Colonic mucosa (tissue), 4 donors: ENCODE measurements around the gene SGTA. TPM values are rescaled to one million over a fixed set of nuclear protein-coding genes. Genes with fewer than 3 reads are reported as not detected.

Experiments used
- DNase-seq: peaks from one replicate; pipeline ENCODE4 v3.0.0-alpha.2; 2020
- H3K27ac ChIP-seq: fragments of 200-600 bp; one replicate; pipeline ENCODE4 v1.8.0; 2021
- H3K27me3 ChIP-seq: fragments of 200-600 bp; one replicate; pipeline ENCODE4 v1.8.0; 2021
- H3K36me3 ChIP-seq: fragments of 200-600 bp; one replicate; pipeline ENCODE4 v1.8.0; 2021
- H3K4me1 ChIP-seq: fragments of 200-600 bp; one replicate; pipeline ENCODE4 v1.8.0; 2021; ENCODE audit warnings: mild to moderate bottlenecking
- H3K4me3 ChIP-seq: fragments of 200-600 bp; one replicate; pipeline ENCODE4 v1.8.0; 2021
- H3K9ac ChIP-seq, 2 donors: one replicate each; pipeline ENCODE4 v1.7.0; 2013; ENCODE audit warnings: control low read depth in 2 of 2, low read depth in 2 of 2, low read length in 2 of 2
- H3K9me3 ChIP-seq: fragments of 200-600 bp; one replicate; pipeline ENCODE4 v1.8.0; 2021
- CTCF ChIP-seq: fragments of 200-600 bp; IDR thresholded peaks from one replicate; pipeline ENCODE4 v1.8.0; 2022; ENCODE audit warnings: antibody characterized with exemption, mild to moderate bottlenecking
- intact Hi-C: fragments of 100-400 bp; cut with DNase I; formaldehyde crosslinking; loops from one replicate; pipeline ENCODE4 v1.14.1; 2022
- total RNA-seq, 2 donors: library from RNA; stranded (reverse); fragmentation: NEBNext Ultra II Directional in 1 of 2; extraction: Animal tissue kit (Norgen Biotek cat#: 25700) in 1 of 2; gene quantifications; one replicate each; pipeline ENCODE4 v1.2.1, GENCODE V29; 2021
- donor health status: healthy.
- donor health status: DM: no; HTN: no; CAD: no.
- donor health status: DM: no; HTN: no; CAD: no.

The SGTA gene
- total RNA-seq, 2 donors from 2014 or later: 46.5 to 80.6 TPM

DNA sequence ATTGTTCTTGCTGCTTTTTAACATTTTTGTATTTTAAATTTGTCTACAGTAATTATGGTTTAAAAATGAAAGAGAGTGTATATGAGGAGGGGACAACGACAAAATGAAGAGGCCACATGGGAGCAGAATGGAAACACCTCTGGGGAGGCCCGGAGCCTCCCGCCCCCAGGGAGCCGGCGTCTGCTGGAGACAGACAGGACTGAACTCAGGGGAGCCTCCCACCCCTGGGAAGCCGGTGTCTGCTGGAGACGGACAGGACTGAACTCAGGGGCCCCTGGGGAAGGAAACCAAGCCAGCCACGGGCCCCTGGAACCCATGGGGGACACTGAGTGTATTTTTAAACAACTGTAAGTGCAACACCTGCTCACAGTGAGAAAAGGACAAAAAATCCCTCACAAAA is 26.6 kb downstream of the SGTA start:
- H3K4me1 ChIP-seq: no peaks in the 10 kb centered on the region
- H3K9me3 ChIP-seq: no peaks in the 10 kb centered on the region
- H3K27me3 ChIP-seq: no peaks in the 10 kb centered on the region
- H3K36me3 ChIP-seq: no peaks in the 10 kb centered on the region
- no peak overlapping the region for H3K27ac ChIP-seq
- no peak for DNase-seq
- H3K4me3 ChIP-seq: no peak overlapping the region
- TF ChIP-seq CTCF: no peak
- intact Hi-C loops: no loop called here
- H3K9ac ChIP-seq: no peak overlapping the region

- no peak for TF ChIP-seq CTCF
- no peaks in the 10 kb centered on the region for H3K36me3 ChIP-seq
- no peaks in the 10 kb centered on the region for H3K9me3 ChIP-seq
- H3K27ac ChIP-seq: no peak overlapping the region
- no peak overlapping the region for H3K9ac ChIP-seq
- no peaks in the 10 kb centered on the region for H3K4me1 ChIP-seq
- no peaks in the 10 kb centered on the region for H3K27me3 ChIP-seq
- intact Hi-C loops: no loop called here
- DNase-seq: no peak
- no peak overlapping the region for H3K4me3 ChIP-seq
Measured at GRCh38 chr19:2755811-2756210, 27.3 kb downstream of the SGTA start.

- H3K36me3 ChIP-seq: no peaks in the 10 kb centered on the region
- H3K27me3 ChIP-seq: no peaks in the 10 kb centered on the region
- H3K4me3 ChIP-seq: no peak overlapping the region
- intact Hi-C loops: no loop called here
- DNase-seq: no peak
- H3K4me1 ChIP-seq: no peaks in the 10 kb centered on the region
- H3K9me3 ChIP-seq: no peaks in the 10 kb centered on the region
- no peak for TF ChIP-seq CTCF
- no peak overlapping the region for H3K9ac ChIP-seq
- H3K27ac ChIP-seq: no peak overlapping the region
Measured at GRCh38 chr19:2755448-2755705, 27.7 kb downstream of the SGTA start.

GRCh38 chr19:2754659-2755447 is 28.2 kb downstream of the SGTA start:
- TF ChIP-seq CTCF: no peak
- Histone ChIP-seq H3K9me3 (no peaks in the 10 kb centered on the region), H3K27ac (no peak overlapping the region), H3K36me3 (no peaks in the 10 kb centered on the region), H3K9ac (no peak overlapping the region), H3K4me1 (no peaks in the 10 kb centered on the region), H3K4me3 (no peak overlapping the region), H3K27me3 (no peaks in the 10 kb centered on the region)
- intact Hi-C loops: no loop called here
- no peak for DNase-seq

GRCh38 chr19:2751438-2751830 is 31.6 kb downstream of the SGTA start:
- no peak overlapping the region for H3K9ac ChIP-seq
- intact Hi-C loops: no loop called here
- DNase-seq: no peak
- TF ChIP-seq CTCF: no peak
- no peak overlapping the region for H3K27ac ChIP-seq
- no peaks in the 10 kb centered on the region for H3K36me3 ChIP-seq
- no peak overlapping the region for H3K4me3 ChIP-seq
- no peaks in the 10 kb centered on the region for H3K9me3 ChIP-seq
- no peaks in the 10 kb centered on the region for H3K4me1 ChIP-seq
- H3K27me3 ChIP-seq: no peaks in the 10 kb centered on the region
